ENCODE data around the gene CCNB3.
A peak's percentile ranks its signal among the peaks of the same experiment; 100 is the strongest.
"Not testable (repeated sequence)": the region's sequence is repeated elsewhere in the genome, so short reads cannot be mapped to it uniquely, and the experiment has no call there.

The CCNB3 gene, protein sequence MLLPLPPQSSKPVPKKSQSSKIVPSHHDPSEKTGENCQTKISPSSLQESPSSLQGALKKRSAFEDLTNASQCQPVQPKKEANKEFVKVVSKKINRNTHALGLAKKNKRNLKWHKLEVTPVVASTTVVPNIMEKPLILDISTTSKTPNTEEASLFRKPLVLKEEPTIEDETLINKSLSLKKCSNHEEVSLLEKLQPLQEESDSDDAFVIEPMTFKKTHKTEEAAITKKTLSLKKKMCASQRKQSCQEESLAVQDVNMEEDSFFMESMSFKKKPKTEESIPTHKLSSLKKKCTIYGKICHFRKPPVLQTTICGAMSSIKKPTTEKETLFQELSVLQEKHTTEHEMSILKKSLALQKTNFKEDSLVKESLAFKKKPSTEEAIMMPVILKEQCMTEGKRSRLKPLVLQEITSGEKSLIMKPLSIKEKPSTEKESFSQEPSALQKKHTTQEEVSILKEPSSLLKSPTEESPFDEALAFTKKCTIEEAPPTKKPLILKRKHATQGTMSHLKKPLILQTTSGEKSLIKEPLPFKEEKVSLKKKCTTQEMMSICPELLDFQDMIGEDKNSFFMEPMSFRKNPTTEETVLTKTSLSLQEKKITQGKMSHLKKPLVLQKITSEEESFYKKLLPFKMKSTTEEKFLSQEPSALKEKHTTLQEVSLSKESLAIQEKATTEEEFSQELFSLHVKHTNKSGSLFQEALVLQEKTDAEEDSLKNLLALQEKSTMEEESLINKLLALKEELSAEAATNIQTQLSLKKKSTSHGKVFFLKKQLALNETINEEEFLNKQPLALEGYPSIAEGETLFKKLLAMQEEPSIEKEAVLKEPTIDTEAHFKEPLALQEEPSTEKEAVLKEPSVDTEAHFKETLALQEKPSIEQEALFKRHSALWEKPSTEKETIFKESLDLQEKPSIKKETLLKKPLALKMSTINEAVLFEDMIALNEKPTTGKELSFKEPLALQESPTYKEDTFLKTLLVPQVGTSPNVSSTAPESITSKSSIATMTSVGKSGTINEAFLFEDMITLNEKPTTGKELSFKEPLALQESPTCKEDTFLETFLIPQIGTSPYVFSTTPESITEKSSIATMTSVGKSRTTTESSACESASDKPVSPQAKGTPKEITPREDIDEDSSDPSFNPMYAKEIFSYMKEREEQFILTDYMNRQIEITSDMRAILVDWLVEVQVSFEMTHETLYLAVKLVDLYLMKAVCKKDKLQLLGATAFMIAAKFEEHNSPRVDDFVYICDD (N-terminal part only)

DNA sequence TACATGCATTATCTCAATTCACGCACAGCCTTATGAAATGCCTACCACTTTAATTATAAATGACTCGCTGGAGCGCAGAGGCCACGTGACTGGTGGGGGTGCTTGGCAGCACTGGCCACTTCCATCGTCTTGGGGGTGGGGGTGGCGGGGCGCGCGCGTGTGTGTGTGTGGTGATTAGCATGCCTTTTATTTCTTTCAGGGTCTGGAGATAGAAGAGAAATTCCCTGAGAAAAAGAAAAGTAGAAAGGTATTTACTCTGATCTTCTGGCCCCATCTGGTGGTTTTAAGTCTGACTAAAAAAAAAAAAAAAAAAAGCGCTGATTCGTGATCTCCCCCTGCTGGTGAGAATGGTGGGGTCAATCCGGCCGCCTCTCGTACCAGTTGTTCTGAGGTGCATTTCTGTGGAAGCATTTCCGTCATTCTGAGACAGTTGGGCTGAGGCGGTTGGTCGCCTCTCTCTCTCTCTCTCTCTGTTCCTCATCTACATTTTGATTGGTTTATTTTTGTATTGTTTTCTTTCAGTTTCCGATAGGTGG lies at the start of gene CCNB3:
Gene CCNB3, plus strand, starts transcription at position 402 of the 536 bp plus-strand sequence. CDS start 80,399 bp downstream, outside the sequence.
- DNase-seq (ENCODE audit: low spot score) = peak; percentile 67

DNA sequence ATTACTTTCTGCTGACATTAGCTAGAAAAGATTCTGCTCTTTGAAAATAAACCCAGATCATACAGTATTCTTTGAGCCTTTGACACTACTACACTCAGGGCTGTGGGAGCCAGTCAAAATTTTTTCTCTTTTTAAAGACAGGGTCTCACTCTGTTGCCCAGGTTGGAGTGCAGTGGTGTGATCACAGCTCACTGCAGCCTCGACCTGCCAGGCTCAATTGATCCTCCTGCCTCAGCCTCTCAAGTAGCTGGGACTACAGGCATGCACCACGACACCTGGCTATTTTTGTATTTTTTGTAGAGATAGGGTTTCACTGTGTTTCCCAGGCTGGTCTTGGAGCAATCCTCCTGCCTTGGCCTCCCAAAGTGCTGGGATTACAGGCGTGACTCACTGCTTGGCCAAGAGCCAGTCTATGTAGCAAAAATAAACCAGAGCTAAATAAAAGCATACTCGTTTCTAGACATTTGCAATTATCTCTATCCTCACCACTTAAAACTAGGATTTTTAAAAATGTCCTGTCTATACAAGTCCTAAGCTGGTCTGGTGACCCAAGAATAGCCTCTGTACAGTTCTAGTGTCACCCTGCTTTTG lies 46.9 kb upstream of the CCNB3 start:
- DNase-seq (ENCODE audit: low spot score) = no peak

DNA sequence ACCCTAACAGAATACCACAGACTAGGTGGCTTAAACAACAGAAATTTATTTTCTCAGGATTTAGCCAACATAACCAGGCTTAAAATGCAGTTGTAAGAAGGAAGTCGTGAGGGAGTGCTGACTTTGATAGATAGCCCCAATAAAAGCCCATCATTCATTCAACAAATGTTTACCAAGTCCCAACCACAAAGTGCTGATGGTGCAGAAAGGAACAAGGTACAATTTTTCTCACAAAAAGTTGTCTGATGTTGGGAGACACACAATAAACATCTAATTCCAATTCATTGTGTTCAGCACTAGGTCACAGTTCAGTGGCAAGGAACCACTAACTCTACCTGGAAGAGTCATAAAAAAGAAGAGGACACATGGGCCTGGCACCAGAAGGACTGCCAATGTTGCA lies 46.0 kb upstream of the CCNB3 start:
- no peak for DNase-seq (ENCODE audit: low spot score)

DNA sequence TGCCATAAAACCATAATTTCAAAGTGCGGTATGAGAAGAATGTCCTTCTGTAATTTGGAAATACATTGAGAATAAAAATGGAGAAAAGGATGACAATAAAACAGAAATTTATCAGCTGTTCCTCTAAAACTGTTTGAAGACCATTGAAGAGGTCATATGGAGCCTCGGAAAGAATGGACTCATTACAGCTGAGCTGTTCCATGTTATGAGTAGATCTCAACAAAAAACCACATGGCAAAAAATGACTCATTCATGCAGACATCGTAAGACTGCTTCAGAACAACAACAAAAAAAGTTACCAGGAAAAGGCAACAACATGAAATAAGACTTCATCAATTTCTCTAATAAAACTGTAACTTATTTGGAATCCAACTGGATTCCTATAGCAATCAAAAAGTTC lies 43.4 kb upstream of the CCNB3 start:
- DNase-seq (ENCODE audit: low spot score) = no peak

DNA sequence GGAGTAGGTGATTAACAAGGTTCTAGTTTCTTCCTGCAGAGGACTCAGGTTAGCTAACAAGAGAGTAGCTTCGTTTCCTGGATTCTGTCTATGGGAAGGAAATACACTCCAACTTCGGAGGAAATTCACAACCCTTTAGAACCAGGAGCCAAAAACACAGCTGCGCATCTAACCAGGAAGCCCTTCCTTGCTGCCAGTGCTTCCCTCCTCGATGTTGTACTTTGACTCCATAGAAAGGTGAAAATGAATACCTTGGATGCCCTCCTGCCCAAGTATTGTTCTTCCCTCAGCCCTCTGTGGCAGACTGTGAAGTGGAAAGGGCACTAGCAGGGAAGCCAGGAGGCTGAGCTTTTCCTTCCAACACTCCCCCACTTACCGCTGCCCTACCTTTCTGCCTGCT lies 38.8 kb upstream of the CCNB3 start:
- DNase-seq (ENCODE audit: low spot score) = no peak

DNA sequence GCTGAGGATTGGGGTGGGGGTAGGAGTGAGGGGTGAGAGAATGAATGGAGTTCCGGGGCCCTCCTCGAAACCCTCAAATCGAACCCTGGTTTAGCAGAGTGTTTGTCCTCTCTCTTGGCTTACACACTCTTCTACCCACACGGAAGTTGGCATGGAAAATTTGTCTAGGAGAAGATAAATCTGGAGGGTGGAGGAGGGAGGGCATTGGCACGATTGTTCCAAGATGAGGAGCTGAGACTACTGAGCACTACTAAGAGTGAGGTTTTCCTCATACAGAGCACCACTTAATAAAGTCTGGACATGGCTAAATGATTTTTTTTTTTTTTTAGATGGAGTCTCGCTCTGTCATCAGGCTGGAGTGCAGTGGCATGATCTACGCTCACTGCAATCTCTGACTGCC lies 37.2 kb upstream of the CCNB3 start:
- no peak for DNase-seq (ENCODE audit: low spot score)

DNA sequence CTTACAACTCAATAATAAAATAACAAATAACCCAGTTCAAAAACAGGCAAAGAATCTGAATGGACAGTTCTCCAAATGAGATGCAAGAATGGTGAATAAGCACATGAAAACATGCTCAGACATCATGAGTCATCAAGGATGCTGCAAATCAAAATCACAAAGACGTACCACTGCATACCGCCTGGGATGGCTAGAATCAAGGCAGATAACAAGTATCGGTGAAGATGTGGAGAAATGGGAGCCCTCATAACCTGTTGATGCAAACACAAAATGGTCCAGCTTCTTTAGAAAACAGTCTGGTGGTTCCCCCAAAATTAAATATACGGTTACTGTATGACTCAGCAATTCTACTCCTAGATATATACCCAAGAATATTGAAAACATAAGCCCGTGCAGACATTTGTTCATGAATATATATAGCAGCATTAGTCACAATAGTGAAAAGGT lies 36.3 kb upstream of the CCNB3 start:
- no peak for DNase-seq (ENCODE audit: low spot score)

DNA sequence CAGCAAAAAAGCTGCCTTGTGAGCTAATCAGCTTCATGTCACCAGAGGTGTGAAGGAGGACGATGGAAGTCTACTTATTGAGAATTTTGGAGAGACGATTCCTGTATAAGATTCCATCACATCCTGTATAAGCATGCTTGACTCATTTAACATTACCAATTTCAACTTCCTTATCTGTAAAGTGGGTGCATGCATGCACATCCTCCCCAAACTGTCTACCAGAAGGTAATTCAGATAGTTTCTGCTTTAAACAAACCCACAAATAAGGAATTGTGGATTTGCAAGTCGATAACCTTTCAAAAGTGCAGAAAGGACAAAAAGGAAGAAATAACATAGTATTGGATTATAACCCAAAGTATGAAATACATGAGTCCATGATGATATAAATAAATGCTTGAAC lies 34.8 kb upstream of the CCNB3 start:
- no peak for DNase-seq (ENCODE audit: low spot score)

DNA sequence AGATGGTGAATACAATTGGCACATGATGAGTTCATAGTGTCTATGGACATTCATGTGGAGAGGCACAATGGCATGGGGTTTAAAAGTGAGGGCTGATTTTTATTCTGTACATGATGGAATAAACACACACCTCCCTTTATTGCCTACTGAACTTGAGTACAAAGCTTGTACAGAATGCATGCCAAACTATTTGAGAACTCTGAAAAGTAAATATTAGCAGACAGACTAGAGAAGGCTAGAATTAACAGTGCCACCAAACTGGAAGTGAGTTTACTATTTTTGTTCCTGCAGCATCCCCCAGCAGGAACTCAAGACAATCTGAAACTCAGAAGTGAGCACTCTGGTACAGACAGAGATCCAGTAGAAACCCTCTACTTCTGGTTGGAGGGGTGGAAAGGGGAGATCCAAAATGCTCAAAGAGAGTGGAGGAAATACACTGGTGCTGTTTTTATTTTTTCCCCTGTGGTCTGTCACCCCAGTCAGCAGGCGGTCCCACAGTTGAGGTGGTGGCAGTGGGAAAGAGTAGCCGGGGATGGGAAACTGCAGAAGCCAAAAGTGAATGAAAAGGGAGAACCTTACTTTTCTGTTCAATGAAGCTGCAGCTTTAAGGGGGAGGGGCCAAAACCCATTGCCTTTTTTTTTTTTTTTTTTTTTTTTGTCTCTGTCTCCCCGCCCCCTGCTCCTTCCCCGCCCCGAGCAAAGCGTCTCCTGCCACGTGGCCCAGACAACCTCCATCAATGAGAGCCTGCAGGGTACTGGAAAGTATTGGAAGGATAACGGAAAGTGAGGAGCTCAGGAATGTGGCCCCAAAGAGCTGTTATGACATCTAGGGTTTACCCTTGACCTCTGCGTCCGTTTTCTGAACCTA lies 24.3 kb upstream of the CCNB3 start:
- DNase-seq (ENCODE audit: low spot score) = no peak

DNA sequence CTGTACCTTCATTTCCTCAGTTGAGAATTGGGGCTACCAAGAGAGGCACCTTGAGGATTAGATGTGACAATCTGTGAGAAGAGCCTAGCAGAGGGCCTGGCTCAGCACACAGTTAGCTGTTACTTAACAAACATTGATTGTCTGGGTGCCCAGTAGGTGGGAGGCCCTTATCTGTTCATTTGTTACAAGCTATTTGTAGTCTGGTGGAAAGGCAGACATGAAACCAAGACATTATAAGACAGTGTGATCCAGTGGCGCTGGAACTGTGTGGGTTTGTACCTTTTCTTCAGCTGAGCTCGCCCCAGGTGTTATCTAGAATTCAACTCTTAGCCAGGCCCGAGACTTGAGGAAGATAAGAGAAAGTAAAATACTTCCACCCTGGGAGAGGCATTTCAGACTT lies 20.7 kb upstream of the CCNB3 start:
- DNase-seq (ENCODE audit: low spot score) = no peak

DNA sequence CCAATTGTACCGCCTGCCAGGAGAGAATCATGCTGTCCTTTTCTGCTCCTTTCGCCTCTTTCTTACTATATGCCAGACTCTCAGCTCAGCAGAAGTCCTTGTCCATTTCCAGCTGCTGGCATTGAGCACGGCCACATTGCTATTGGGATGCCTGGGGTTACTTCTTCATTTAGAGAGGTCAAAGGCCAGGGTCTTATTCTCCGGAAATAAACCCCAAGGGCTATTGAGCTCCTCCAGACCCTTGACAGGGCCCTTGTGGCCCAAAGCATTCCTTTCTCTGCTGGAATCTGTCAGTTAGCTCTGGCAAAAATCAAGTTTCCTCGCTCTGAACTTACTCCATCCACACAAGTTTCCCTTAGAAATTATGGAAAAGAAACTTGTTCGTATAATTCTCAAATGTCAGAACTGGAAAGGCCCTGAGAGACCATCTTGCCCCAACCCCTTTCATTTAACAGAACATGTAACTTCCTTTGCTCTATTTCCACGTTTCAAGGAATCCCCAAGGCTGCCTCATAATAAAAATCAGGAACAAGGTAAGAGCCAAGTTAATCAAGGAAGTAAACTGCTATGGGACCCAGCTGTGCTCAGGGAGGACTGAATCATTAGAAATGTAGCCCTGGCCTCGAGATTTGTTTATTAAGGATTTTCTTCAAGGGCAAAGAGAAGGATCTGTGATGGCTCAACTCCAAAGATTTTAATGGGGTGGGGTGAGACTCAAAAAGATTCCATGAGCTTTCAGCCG lies 15.5 kb upstream of the CCNB3 start:
- no peak for DNase-seq (ENCODE audit: low spot score)

DNA sequence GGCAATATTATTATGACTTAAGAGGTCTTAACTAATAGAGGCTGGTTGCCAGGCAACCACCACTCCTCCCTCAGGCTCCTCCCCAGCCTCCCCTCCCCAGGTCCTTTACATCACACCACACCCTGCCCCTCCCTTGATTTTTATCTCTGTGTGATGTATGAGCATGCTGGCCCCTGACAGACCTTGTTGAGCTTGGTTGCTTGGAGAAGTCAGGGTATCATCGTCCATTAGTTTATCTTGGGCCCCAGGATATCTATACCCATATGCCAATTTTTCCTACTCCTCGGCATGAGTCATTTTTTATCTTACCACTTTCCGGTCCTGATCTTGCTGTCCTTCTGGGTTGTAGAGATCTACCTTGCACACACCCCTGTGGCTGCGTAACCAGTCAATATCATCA lies 6.2 kb upstream of the CCNB3 start:
- no peak for DNase-seq (ENCODE audit: low spot score)

DNA sequence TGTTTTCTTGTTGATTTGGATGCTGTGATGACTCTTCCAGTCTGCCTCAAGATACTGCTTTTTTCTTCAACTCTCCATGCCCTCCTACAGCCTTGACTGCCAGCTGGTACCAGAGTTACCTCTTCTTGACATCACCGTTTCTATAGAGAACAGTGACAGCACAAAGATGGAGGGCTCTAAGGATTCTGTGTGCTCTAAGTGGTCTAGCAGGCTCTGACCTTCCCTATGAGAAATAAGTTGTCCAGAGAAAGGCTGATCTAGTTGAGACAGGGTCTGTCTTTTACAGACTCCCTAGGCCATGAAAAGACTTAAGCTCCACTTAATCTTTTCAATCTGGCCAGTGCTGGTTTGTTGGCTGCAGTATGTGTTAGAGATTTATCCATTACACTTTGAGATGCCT lies 3.7 kb upstream of the CCNB3 start, which contains the start of gene AKAP4:
Gene AKAP4, minus strand, starts transcription at position 101 of the 400 bp plus-strand sequence. CDS start 118 bp downstream, outside the sequence.
- no peak for DNase-seq (ENCODE audit: low spot score)

DNA sequence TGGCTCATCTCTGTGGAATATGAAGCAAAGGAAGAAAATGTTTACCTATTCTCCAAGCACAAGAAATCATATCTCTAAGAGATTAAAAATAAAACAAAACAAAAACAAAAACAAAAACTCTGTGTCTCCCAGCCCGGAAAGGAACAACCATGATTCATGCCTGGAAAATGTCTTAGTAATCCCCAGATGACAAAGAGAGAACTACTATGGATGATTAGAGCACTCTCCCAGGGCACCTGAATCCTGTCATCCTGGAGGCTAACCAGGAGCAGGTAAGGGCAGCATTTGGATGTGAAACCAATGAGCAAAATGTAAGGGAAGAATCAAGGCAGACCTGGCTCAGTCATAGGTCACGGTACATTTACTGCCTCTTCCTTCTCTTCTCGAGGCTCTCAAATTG lies 2.0 kb upstream of the CCNB3 start:
- DNase-seq (ENCODE audit: low spot score) = no peak

DNA sequence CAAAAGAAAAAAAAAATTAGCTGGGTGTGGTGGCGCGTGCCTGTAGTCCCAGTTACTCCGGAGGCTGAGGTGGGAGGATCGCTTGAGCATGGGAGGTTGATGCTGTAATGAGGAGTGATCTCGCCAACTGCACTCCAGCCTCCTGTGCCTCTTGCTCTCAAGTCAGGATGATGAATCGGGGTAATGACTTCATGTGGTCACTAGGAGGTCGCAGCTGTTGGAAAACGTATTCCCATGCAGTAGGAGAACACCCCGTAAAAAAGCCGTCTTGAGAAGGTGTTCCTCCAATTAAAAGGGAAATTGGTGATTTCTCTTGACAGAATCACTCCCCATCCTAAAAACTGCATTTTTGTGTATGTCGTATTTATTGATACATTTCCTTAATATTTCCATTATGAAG lies 2.2 kb downstream of the CCNB3 start:
- no peak for DNase-seq (ENCODE audit: low spot score)

DNA sequence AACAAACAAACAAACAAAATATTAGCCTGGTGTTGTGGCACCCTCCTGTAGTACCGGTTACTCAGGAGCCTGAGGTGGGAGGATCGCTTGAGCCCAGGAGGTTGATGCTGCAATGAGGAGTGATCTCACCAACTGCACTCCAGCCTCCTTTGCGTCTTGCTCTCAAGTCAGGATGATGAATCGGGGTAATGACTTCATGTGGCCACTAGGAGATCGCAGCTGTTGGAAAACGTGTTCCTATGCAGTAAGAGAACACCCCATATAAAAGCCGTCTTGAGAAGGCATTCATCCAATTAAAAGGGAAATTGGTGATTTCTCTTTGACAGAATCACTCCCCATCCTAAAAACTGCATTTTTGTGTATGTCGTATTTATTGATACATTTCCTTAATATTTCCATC lies 6.9 kb downstream of the CCNB3 start:
- DNase-seq (ENCODE audit: low spot score) = no peak

DNA sequence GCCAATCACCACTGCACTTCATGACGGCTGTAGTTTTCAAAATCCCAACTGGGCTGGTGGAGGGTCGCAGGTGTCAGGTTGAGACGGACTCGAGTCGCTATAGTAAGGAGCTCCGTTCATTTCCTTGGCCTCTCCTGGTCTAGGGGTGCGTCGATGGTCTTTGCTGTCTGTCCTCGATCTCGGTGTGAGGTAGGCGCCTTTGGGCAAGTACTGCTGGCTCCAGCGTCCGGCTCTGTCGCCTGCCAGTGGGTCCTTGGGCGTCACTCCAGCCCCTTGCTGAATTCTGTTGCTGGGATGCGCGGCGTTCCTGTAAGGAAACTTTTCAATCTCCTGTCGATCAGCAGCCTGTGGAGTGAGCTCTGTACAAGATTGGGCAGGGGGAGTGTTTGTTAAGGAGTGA lies 76.7 kb downstream of the CCNB3 start:
- no peak for DNase-seq (ENCODE audit: low spot score)

DNA sequence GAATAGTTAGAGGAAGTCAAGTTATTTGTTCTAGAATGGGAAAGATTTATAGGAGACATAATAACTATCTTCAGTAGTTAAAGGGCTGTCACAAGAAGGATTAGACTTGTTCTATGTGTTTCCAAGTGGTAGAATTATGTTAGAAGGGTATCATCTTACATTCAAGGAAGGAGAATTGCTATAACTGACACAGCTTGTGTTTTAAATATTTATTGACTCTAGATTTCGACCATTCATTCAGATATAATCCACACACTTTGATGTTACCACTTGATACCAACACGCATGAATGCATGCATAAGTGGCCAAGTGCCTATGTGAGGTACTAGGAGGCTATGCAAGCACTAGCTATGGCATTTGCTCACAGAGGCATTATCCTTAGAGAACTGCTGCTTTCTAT lies 122.7 kb downstream of the CCNB3 start:
- DNase-seq (ENCODE audit: low spot score) = no peak

DNA sequence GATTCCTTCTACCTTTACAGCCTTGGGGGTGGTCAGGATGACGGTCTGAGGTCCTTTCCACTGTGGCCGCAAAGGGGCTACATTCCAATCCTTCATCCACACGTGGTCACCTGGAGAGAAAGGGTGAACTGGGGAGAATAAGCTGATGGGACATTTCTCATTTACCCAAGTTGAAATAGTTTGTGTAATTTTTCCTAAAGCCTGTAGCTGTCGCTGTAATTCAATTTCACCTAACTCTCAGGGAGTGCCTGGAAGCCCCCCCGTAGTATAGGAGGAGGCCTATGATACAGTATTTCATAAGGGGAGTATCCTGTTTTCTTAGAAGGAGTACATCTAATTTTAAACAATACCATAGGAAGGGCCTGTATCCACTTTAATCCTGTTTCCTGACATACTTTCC lies 128.1 kb downstream of the CCNB3 start:
- not testable (repeated sequence) for DNase-seq (ENCODE audit: low spot score)

DNA sequence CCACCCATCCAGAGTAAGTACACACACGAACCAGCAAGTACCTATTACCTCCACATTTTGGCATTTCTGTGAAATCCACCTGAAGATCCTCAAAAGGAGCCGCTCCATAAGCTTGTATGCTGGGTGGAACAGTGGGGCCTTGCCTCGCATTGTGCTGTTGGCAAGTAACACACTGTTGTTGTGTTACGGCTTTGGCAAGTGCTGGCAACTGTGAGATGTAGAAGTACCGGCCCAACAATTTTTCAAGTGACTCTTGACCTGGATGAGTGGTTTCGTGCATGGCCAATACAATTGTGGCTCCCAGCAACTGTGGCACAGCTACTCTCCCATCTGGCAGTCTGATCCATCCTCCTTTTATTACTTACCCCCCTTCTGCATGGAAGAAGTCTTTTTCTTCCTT lies 128.7 kb downstream of the CCNB3 start:
- DNase-seq (ENCODE audit: low spot score) = no peak
